ENCODE measurements around the gene GALT. TPM values are rescaled to one million over a fixed set of nuclear protein-coding genes. Genes with fewer than 3 reads are reported as not detected.

GALT gene
- total and polyA plus RNA-seq, 2 experiments from 2014 or later, result 31.5 to 35.1 TPM

DNA sequence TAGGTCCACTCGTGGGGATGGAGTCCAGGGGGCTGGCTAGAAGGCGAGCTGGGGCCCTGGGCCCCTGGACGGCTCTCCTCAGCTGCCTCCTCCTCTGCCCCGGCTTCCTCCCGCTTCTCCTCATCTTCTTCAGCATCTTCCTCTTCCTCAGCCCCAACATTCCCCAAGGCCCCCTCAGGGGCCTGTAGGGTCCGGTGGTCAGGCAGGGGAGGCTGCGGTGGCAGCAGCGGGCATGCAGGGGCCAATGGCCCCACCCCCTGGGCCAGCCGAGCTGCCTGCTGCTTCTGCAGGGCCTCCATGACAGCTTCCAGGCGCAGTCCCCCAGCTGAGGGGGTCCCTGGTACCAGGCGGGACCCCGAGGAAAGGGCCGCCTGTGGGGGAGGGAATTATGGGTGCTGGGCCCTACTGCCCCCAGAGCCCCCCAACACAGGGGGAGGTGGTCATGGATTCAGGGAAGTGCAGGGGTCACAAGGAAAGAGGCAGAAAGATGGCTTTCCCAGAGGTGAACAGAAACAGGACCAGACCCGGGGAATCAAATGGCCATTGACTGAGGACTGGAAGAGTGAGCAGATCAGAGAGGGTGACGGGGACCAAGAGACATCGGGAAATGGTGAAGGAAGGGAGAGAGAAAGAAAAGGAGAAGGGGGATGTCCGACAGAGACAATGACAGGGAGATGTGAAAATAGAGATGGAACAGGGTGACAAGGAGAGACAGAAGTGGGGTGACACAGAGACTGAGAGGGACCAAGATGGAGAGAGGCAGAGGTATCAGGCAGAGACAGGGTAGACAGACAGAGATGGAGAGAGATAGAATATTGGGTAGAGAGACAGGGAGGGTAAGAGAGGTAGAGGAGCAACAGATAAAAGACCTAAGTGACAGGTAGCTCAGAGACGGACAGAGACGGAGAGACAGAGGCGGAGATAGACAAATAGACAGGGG lies 18.5 kb upstream of the GALT start (continued):
- TF ChIP-seq, protein P1, sequence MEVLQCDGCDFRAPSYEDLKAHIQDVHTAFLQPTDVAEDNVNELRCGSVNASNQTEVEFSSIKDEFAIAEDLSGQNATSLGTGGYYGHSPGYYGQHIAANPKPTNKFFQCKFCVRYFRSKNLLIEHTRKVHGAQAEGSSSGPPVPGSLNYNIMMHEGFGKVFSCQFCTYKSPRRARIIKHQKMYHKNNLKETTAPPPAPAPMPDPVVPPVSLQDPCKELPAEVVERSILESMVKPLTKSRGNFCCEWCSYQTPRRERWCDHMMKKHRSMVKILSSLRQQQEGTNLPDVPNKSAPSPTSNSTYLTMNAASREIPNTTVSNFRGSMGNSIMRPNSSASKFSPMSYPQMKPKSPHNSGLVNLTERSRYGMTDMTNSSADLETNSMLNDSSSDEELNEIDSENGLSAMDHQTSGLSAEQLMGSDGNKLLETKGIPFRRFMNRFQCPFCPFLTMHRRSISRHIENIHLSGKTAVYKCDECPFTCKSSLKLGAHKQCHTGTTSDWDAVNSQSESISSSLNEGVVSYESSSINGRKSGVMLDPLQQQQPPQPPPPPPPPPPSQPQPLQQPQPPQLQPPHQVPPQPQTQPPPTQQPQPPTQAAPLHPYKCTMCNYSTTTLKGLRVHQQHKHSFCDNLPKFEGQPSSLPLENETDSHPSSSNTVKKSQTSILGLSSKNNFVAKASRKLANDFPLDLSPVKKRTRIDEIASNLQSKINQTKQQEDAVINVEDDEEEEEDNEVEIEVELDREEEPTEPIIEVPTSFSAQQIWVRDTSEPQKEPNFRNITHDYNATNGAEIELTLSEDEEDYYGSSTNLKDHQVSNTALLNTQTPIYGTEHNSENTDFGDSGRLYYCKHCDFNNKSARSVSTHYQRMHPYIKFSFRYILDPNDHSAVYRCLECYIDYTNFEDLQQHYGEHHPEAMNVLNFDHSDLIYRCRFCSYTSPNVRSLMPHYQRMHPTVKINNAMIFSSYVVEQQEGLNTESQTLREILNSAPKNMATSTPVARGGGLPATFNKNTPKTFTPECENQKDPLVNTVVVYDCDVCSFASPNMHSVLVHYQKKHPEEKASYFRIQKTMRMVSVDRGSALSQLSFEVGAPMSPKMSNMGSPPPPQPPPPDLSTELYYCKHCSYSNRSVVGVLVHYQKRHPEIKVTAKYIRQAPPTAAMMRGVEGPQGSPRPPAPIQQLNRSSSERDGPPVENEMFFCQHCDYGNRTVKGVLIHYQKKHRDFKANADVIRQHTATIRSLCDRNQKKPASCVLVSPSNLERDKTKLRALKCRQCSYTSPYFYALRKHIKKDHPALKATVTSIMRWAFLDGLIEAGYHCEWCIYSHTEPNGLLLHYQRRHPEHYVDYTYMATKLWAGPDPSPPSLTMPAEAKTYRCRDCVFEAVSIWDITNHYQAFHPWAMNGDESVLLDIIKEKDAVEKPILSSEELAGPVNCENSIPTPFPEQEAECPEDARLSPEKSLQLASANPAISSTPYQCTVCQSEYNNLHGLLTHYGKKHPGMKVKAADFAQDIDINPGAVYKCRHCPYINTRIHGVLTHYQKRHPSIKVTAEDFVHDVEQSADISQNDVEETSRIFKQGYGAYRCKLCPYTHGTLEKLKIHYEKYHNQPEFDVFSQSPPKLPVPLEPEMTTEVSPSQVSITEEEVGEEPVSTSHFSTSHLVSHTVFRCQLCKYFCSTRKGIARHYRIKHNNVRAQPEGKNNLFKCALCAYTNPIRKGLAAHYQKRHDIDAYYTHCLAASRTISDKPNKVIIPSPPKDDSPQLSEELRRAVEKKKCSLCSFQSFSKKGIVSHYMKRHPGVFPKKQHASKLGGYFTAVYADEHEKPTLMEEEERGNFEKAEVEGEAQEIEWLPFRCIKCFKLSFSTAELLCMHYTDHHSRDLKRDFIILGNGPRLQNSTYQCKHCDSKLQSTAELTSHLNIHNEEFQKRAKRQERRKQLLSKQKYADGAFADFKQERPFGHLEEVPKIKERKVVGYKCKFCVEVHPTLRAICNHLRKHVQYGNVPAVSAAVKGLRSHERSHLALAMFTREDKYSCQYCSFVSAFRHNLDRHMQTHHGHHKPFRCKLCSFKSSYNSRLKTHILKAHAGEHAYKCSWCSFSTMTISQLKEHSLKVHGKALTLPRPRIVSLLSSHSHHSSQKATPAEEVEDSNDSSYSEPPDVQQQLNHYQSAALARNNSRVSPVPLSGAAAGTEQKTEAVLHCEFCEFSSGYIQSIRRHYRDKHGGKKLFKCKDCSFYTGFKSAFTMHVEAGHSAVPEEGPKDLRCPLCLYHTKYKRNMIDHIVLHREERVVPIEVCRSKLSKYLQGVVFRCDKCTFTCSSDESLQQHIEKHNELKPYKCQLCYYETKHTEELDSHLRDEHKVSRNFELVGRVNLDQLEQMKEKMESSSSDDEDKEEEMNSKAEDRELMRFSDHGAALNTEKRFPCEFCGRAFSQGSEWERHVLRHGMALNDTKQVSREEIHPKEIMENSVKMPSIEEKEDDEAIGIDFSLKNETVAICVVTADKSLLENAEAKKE (CRISPR knock-in tag; IDR thresholded peaks at IDR 0.05), result no peak
- TF ChIP-seq EZH2phosphoT487 (IDR thresholded peaks at IDR 0.05; ENCODE audit: unreplicated experiment) (no peak), CREB1 (CRISPR knock-in tag; IDR thresholded peaks at IDR 0.05; ENCODE audit: low read depth) (no peak)
- TF ChIP-seq, protein P2, sequence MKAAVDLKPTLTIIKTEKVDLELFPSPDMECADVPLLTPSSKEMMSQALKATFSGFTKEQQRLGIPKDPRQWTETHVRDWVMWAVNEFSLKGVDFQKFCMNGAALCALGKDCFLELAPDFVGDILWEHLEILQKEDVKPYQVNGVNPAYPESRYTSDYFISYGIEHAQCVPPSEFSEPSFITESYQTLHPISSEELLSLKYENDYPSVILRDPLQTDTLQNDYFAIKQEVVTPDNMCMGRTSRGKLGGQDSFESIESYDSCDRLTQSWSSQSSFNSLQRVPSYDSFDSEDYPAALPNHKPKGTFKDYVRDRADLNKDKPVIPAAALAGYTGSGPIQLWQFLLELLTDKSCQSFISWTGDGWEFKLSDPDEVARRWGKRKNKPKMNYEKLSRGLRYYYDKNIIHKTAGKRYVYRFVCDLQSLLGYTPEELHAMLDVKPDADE (IDR thresholded peaks at IDR 0.05), result no peak
